Mesendoderm (in vitro differentiated cells): ENCODE data around the gene LHX2.

ENCODE experiments used
- DNase-seq: peaks from one replicate; pipeline ENCODE4 v3.0.0; 2013
- H2AK5ac ChIP-seq: 2 replicates; pipeline ENCODE4 v1.6.1; 2013; ENCODE audit warnings: low read length, inconsistent platforms
- H2BK120ac ChIP-seq: 2 replicates; pipeline ENCODE4 v1.6.1; 2013; ENCODE audit warnings: low read depth, mild to moderate bottlenecking, low read length, moderate library complexity, mixed read lengths
- H2BK15ac ChIP-seq: replicated peaks from 2 replicates; pipeline ENCODE4 v1.6.1; 2013; ENCODE audit warnings: low read depth, mild to moderate bottlenecking, moderate library complexity
- H2BK5ac ChIP-seq: 2 replicates; pipeline ENCODE4 v1.6.1; 2013; ENCODE audit warnings: low read length, inconsistent platforms
- H3K18ac ChIP-seq: 2 replicates; pipeline ENCODE4 v1.6.1; 2013; ENCODE audit warnings: mild to moderate bottlenecking, low read length, mixed read lengths
- H3K23ac ChIP-seq: one replicate; pipeline ENCODE4 v1.6.1; 2013; ENCODE audit warnings: low read length
- H3K27ac ChIP-seq: 2 replicates; pipeline ENCODE4 v1.5.1; 2013; ENCODE audit warnings: low read depth, mild to moderate bottlenecking, inconsistent platforms, low read length, moderate library complexity
- H3K27me3 ChIP-seq: 2 replicates; pipeline ENCODE4 v1.6.1; 2013; ENCODE audit warnings: low read length, control low read depth, mild to moderate bottlenecking, inconsistent platforms; ENCODE audit not compliant: insufficient read depth, poor library complexity
- H3K36me3 ChIP-seq: 2 replicates; pipeline ENCODE4 v1.6.1; 2013; ENCODE audit warnings: low read length, inconsistent platforms; ENCODE audit not compliant: control insufficient read depth, insufficient read depth
- H3K4ac ChIP-seq: one replicate; pipeline ENCODE4 v1.6.1; 2013; ENCODE audit warnings: low read depth, mild to moderate bottlenecking, low read length, moderate library complexity
- H3K4me1 ChIP-seq: 2 replicates; pipeline ENCODE4 v1.6.1; 2013; ENCODE audit warnings: low read depth, low read length, inconsistent platforms; ENCODE audit not compliant: control insufficient read depth
- H3K4me2 ChIP-seq: 2 replicates; pipeline ENCODE4 v1.6.1; 2013; ENCODE audit warnings: low read length
- H3K4me3 ChIP-seq: 2 replicates; pipeline ENCODE4 v1.5.1; 2013; ENCODE audit warnings: mild to moderate bottlenecking, low read length
- H3K56ac ChIP-seq: one replicate; pipeline ENCODE4 v1.6.1; 2013; ENCODE audit warnings: low read length
- H3K79me1 ChIP-seq: 2 replicates; pipeline ENCODE4 v1.6.1; 2013; ENCODE audit warnings: low read length, inconsistent platforms
- H3K79me2 ChIP-seq: 2 replicates; pipeline ENCODE4 v1.6.1; 2013; ENCODE audit warnings: mild to moderate bottlenecking, low read length; ENCODE audit not compliant: control insufficient read depth, insufficient read depth
- H3K9ac ChIP-seq: 2 replicates; pipeline ENCODE4 v1.6.1; 2013; ENCODE audit warnings: low read length, inconsistent platforms
- H4K5ac ChIP-seq: one replicate; pipeline ENCODE4 v1.6.1; 2013; ENCODE audit warnings: low read length
- H4K8ac ChIP-seq: one replicate; pipeline ENCODE4 v1.6.1; 2013; ENCODE audit warnings: low read depth, mild to moderate bottlenecking, control low read depth, low read length, moderate library complexity
- WGBS: extraction: QIAGEN DNeasy Blood & Tissue Kit; methylation state at CpG from one replicate; pipeline ENCODE4 v1.1.7; 2013; ENCODE audit warnings: low lambda C conversion rate, missing lambda C conversion rate; ENCODE audit not compliant: insufficient coverage; ENCODE audit errors: extremely low coverage; 5-methylcytosine and 5-hydroxymethylcytosine counted together

Gene LHX2

GRCh38 chr9:124038790-124039633 lies 27.4 kb downstream of the LHX2 start:
- H2BK120ac ChIP-seq = no peak overlapping the region
- H2AK5ac ChIP-seq = no peak overlapping the region
- H3K4me2 ChIP-seq = no peak overlapping the region
- H2BK15ac ChIP-seq = no peak overlapping the region
- no peak overlapping the region for H3K56ac ChIP-seq
- no peak overlapping the region for H3K18ac ChIP-seq
- H3K23ac ChIP-seq = no peak overlapping the region
- no peak overlapping the region for H4K5ac ChIP-seq
- no peak overlapping the region for H3K4me3 ChIP-seq
- no peaks in the 10 kb centered on the region for H3K79me2 ChIP-seq
- no peak for DNase-seq
- no peaks in the 10 kb centered on the region for H3K27me3 ChIP-seq
- H3K27ac ChIP-seq = no peak overlapping the region
- no peaks in the 10 kb centered on the region for H3K79me1 ChIP-seq
- no peaks in the 10 kb centered on the region for H3K36me3 ChIP-seq
- H3K4me1 ChIP-seq = no peaks in the 10 kb centered on the region
- H4K8ac ChIP-seq = no peak overlapping the region
- no peak overlapping the region for H2BK5ac ChIP-seq
- H3K4ac ChIP-seq = no peak overlapping the region
- H3K9ac ChIP-seq = no peak overlapping the region
- no CpG with 5 or more reads among the region's 9 CpGs for WGBS

DNA sequence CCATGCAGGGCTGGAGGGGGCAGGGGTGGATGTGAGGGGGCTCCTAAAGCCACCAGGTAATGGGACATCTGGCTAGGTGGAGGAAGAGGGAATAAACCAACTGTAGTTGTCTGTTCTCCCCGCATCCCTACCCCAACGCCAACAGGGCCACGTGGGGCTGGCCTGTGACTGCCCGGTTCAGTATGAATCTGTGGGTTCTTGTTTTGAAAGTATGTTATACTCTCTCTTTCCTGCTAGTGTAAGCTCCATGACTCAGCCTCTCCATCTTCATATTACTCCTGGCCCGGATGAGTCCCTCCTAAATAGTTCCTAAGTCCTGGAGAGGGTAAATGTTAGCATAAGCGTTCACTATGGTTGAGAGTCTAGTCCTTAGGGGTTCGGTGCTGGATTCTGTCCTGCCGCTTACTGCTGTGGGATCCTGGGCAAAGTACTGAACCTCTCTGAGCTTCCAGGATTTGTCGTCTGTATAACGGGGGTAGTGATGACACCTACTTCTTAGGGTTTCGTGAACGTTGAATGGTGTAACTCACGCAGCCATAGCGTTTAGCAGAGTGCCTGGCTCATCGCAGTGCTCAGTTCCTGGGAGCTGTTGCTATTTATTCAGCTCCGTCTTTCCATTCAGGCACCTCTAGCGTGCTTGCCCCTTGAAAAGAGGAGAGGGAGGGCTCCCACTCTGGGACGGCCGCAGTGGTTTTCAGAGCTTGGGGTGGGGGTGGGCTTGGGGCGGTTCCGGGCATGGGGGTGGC lies 28.8 kb downstream of the LHX2 start:
- no peak overlapping the region for H2BK15ac ChIP-seq
- no peaks in the 10 kb centered on the region for H3K27me3 ChIP-seq
- no peaks in the 10 kb centered on the region for H3K79me2 ChIP-seq
- H3K4me3 ChIP-seq = no peak overlapping the region
- H3K4me2 ChIP-seq = peak overlapping the region; percentile 57
- peak overlapping the region; percentile 54 for H3K56ac ChIP-seq
- H3K18ac ChIP-seq = peak overlapping the region; percentile 32
- H3K9ac ChIP-seq = peak overlapping the region; percentile 28
- no peak overlapping the region for H2BK120ac ChIP-seq
- H3K36me3 ChIP-seq = no peaks in the 10 kb centered on the region
- H2BK5ac ChIP-seq = no peak overlapping the region
- no peak overlapping the region for H3K27ac ChIP-seq
- H4K8ac ChIP-seq = no peak overlapping the region
- no CpG with 5 or more reads among the region's 21 CpGs for WGBS
- no peak overlapping the region for H3K4ac ChIP-seq
- H2AK5ac ChIP-seq = no peak overlapping the region
- H3K23ac ChIP-seq = no peak overlapping the region
- DNase-seq = no peak
- H3K79me1 ChIP-seq = no peaks in the 10 kb centered on the region
- no peaks in the 10 kb centered on the region for H3K4me1 ChIP-seq
- H4K5ac ChIP-seq = no peak overlapping the region

- Histone ChIP-seq H3K18ac (peak overlapping the region; percentile 32), H3K4me3 (no peak overlapping the region), H3K27ac (no peak overlapping the region), H4K8ac (no peak overlapping the region), H3K36me3 (no peaks in the 10 kb centered on the region), H2BK15ac (no peak overlapping the region), H3K79me1 (no peaks in the 10 kb centered on the region), H3K27me3 (peaks cover 3% of the 10 kb centered on the region), H2AK5ac (no peak overlapping the region), H3K4ac (no peak overlapping the region), H3K4me1 (no peaks in the 10 kb centered on the region), H3K4me2 (peak overlapping the region; percentile 57), H2BK5ac (no peak overlapping the region), H3K79me2 (no peaks in the 10 kb centered on the region), H3K56ac (peak overlapping the region; percentile 77), H3K23ac (no peak overlapping the region), H2BK120ac (no peak overlapping the region), H3K9ac (peak overlapping the region; percentile 53), H4K5ac (no peak overlapping the region)
- DNase-seq = no peak
- 100% methylated on average over 1 of the region's 55 CpGs for whole genome bisulfite sequencing
Observed at GRCh38 chr9:124040935-124041816, 29.6 kb downstream of the LHX2 start.

DNA sequence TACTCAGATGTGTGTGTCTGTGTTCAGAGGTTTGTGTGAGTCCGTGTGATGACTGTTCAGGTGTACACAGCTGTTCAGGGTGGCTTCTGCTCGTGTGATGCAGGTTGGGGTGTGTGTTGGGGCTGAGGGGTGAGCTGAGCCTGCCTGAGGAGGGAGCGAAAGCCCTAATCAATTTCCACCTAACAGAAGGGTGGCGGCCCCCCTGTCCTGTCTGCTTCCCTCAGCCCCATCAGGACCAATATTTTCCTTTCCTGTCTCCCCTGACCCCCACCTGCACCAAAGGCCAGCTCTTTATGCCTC lies 30.2 kb downstream of the LHX2 start:
- no peaks in the 10 kb centered on the region for H3K4me1 ChIP-seq
- H3K27ac ChIP-seq = no peak overlapping the region
- H3K79me2 ChIP-seq = no peaks in the 10 kb centered on the region
- H2BK5ac ChIP-seq = no peak overlapping the region
- H3K4me3 ChIP-seq = no peak overlapping the region
- no peak overlapping the region for H3K4me2 ChIP-seq
- no peak overlapping the region for H3K23ac ChIP-seq
- H3K9ac ChIP-seq = no peak overlapping the region
- no peak overlapping the region for H4K5ac ChIP-seq
- H3K4ac ChIP-seq = no peak overlapping the region
- no peak for DNase-seq
- H2BK15ac ChIP-seq = no peak overlapping the region
- peaks cover 3% of the 10 kb centered on the region for H3K27me3 ChIP-seq
- H3K56ac ChIP-seq = no peak overlapping the region
- H2AK5ac ChIP-seq = no peak overlapping the region
- no CpG with 5 or more reads among the region's 4 CpGs for WGBS
- H3K36me3 ChIP-seq = no peaks in the 10 kb centered on the region
- no peaks in the 10 kb centered on the region for H3K79me1 ChIP-seq
- no peak overlapping the region for H4K8ac ChIP-seq
- H2BK120ac ChIP-seq = no peak overlapping the region
- no peak overlapping the region for H3K18ac ChIP-seq

DNA sequence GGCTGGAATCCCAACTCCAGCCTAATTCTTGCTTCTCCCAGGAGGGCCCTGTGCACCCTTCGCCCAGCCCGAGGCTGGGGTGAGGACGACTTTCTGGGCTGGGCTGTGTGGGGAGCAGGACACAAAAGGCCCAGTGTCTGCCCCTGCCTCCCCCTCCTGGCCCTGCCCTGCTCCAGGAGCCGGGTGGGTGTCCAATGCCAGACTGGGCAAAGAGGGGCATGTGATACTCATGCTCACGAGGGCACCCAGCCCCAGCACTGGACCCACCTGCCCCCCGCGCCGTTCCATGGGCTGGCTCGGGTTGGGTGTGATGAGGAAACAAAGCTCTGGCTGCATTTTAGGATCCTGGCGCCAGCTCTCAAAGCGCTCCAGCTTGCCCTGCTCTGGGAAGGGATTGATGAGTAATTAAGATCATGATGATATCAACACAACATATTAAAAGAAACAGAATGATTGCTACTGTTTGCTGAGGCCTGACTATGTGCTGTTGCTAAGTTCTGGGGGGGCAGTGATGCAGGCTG lies 30.7 kb downstream of the LHX2 start:
- Histone ChIP-seq H2BK5ac (no peak overlapping the region), H3K27me3 (peaks cover 3% of the 10 kb centered on the region), H3K9ac (no peak overlapping the region), H3K23ac (no peak overlapping the region), H4K5ac (no peak overlapping the region), H2BK15ac (no peak overlapping the region), H4K8ac (no peak overlapping the region), H3K4ac (no peak overlapping the region), H2BK120ac (no peak overlapping the region), H3K4me3 (no peak overlapping the region), H3K36me3 (no peaks in the 10 kb centered on the region), H3K56ac (no peak overlapping the region), H3K18ac (no peak overlapping the region), H3K79me2 (no peaks in the 10 kb centered on the region), H2AK5ac (no peak overlapping the region), H3K4me2 (no peak overlapping the region), H3K4me1 (no peaks in the 10 kb centered on the region), H3K27ac (no peak overlapping the region), H3K79me1 (no peaks in the 10 kb centered on the region)
- no peak for DNase-seq
- whole genome bisulfite sequencing = no CpG with 5 or more reads among the region's 11 CpGs
